Keratinocyte (primary cell): Measurements from ENCODE around the gene FRMD6. TPM values are rescaled to one million over a fixed set of nuclear protein-coding genes. Genes with fewer than 3 reads are reported as not detected.

Source experiments
- DNase-seq: peaks from one replicate; pipeline ENCODE4 v3.0.0-alpha.2; 2011; ENCODE audit warnings: low read depth, missing footprints, low spot score
- FAIRE-seq: peaks from 2 replicates; lab custom pipeline; 2011; peaks lifted over from hg19 to GRCh38; lab: Jason Lieb, UNC
- H2AFZ ChIP-seq: 2 replicates; pipeline ENCODE4 v1.6.0; 2012; ENCODE audit warnings: low read length, control low read depth, inconsistent platforms; ENCODE audit not compliant: control insufficient read depth
- H3K27ac ChIP-seq: 2 replicates; pipeline ENCODE4 v1.5.1; 2011; ENCODE audit warnings: low read length; ENCODE audit not compliant: control insufficient read depth, insufficient read depth
- H3K27me3 ChIP-seq: 3 replicates; pipeline ENCODE4 v1.6.0; 2011; ENCODE audit warnings: low read length; ENCODE audit not compliant: control insufficient read depth, insufficient read depth; ENCODE audit errors: extremely low read depth
- H3K36me3 ChIP-seq, 2 experiments: 2 replicates in 1 of 2; 3 replicates in 1 of 2; pipeline ENCODE4 v1.5.1; 2011; ENCODE audit warnings: low read length in 2 of 2, mild to moderate bottlenecking in 1 of 2; ENCODE audit not compliant: control insufficient read depth in 2 of 2, insufficient read depth in 2 of 2; ENCODE audit errors: extremely low read depth in 1 of 2
- H3K4me1 ChIP-seq: 3 replicates; pipeline ENCODE4 v1.5.1; 2011; ENCODE audit warnings: low read length; ENCODE audit not compliant: control insufficient read depth, insufficient read depth; ENCODE audit errors: extremely low read depth
- H3K4me2 ChIP-seq: 3 replicates; pipeline ENCODE4 v1.6.0; 2011; ENCODE audit warnings: low read depth, low read length; ENCODE audit not compliant: control insufficient read depth, insufficient read depth; ENCODE audit errors: extremely low read depth
- H3K4me3 ChIP-seq, 3 experiments: fragments of 200-600 bp in 1 of 3; sonication (generic) in 1 of 3; 2 replicates in 2 of 3; 3 replicates in 1 of 3; pipeline ENCODE4 v1.5.1; 2011 to 2016; ENCODE audit warnings: low read length in 3 of 3, mild to moderate bottlenecking in 3 of 3, control low read depth in 2 of 3, inconsistent platforms in 1 of 3, low read depth in 1 of 3, mixed read lengths in 1 of 3, mixed run types in 1 of 3, moderate library complexity in 1 of 3; ENCODE audit not compliant: control insufficient read depth in 2 of 3, insufficient read depth in 2 of 3; ENCODE audit errors: extremely low read depth in 1 of 3
- H3K79me2 ChIP-seq: 2 replicates; pipeline ENCODE4 v1.6.0; 2012; ENCODE audit warnings: low read length; ENCODE audit not compliant: control insufficient read depth, insufficient read depth
- H3K9ac ChIP-seq: 3 replicates; pipeline ENCODE4 v1.6.0; 2011; ENCODE audit warnings: low read length; ENCODE audit not compliant: control insufficient read depth, insufficient read depth; ENCODE audit errors: extremely low read depth
- H3K9me1 ChIP-seq: 3 replicates; pipeline ENCODE4 v1.6.0; 2011; ENCODE audit warnings: low read length; ENCODE audit not compliant: control insufficient read depth, insufficient read depth; ENCODE audit errors: extremely low read depth
- H3K9me3 ChIP-seq: 2 replicates; pipeline ENCODE4 v1.5.1; 2012; ENCODE audit warnings: low read depth, low read length; ENCODE audit not compliant: control insufficient read depth
- H4K20me1 ChIP-seq: 3 replicates; pipeline ENCODE4 v1.6.0; 2011; ENCODE audit warnings: low read length; ENCODE audit not compliant: control insufficient read depth, insufficient read depth; ENCODE audit errors: extremely low read depth
- CTCF ChIP-seq, 3 experiments: IDR thresholded peaks in 1 of 3; conservative IDR thresholded peaks in 1 of 3; optimal IDR thresholded peaks in 1 of 3; 2 replicates in 2 of 3; 3 replicates in 1 of 3; pipeline versions ENCODE3 to v1.5.1; 2011; ENCODE audit warnings: low read length in 3 of 3, mild to moderate bottlenecking in 3 of 3, moderate library complexity in 2 of 3, control low read depth in 1 of 3, inconsistent platforms in 1 of 3; ENCODE audit not compliant: insufficient read depth in 2 of 3; ENCODE audit errors: extremely low read depth in 1 of 3
- EZH2 ChIP-seq: IDR thresholded peaks from one replicate; pipeline ENCODE4 v1.6.1; 2012; ENCODE audit warnings: inconsistent platforms, mild to moderate bottlenecking, low read length, moderate library complexity
- dilution Hi-C: fragments of 300-500 bp; cut with MboI; formaldehyde crosslinking; loops from one replicate; pipeline ENCODE4 v1.7.0; 2020; ENCODE audit warnings: low sequenced_read_pairs; ENCODE audit not compliant: extremely low pct_ligation_motif_present
- polyA plus RNA-seq, 5 experiments: library from polyadenylated mRNA; depleted of rRNA in 3 of 5; stranded (reverse) in 3 of 5; stranded (forward) in 1 of 5; unstranded in 1 of 5; fragments of >200 nt; gene quantifications; 1 replicate in 1 of 5; 2 replicates in 3 of 5; 3 replicates in 1 of 5; pipeline versions ENCODE4 v1.2.1 to v1.2.3, GENCODE V29; 2011 to 2012; ENCODE audit warnings: missing spikeins in 2 of 5, low read depth in 1 of 5, low replicate concordance in 1 of 5

FRMD6 gene
- polyA plus RNA-seq, 1 donor (not counting 4 experiments of a cell fraction or from before 2014, with no cell fraction given): 120 TPM

- Histone ChIP-seq H3K27me3 (no peaks in the 10 kb centered on the region), H3K9me1 (peaks cover 3% of the 10 kb centered on the region), H3K4me1 (peaks cover 7% of the 10 kb centered on the region), H3K36me3 (peaks cover 10 to 15% of the 10 kb centered on the region in 2 experiments), H3K9me3 (no peaks in the 10 kb centered on the region), H3K79me2 (peaks cover 94% of the 10 kb centered on the region), H2AFZ (no peak overlapping the region), H3K27ac (no peak overlapping the region), H3K9ac (no peak overlapping the region), H4K20me1 (peaks cover 3% of the 10 kb centered on the region), H3K4me3 (no peak overlapping the region), H3K4me2 (no peak overlapping the region)
- no peak for TF ChIP-seq EZH2
- TF ChIP-seq CTCF (optimal IDR thresholded peaks at IDR 0.05 in 1 of 3, IDR thresholded peaks at IDR 0.05 in 1 of 3, conservative IDR thresholded peaks at IDR 0.05 in 1 of 3; ENCODE audit: extremely low read depth in 1 of 3, insufficient read depth in 2 of 3, low read length in 3 of 3): no peak
- dilution Hi-C loops: no loop called here
- no peak for FAIRE-seq
- DNase-seq: no peak
These were observed 28.3 kb downstream of the FRMD6 start for GRCh38 chr14:51680031-51680430.

- H3K27ac ChIP-seq: no peak overlapping the region
- H4K20me1 ChIP-seq: peaks cover 2% of the 10 kb centered on the region
- H3K4me1 ChIP-seq: peaks cover 1% of the 10 kb centered on the region
- no peak for DNase-seq
- H3K9ac ChIP-seq: no peak overlapping the region
- H3K79me2 ChIP-seq: peaks cover 95% of the 10 kb centered on the region
- FAIRE-seq: no peak
- H3K36me3 ChIP-seq: peaks cover 10 to 11% of the 10 kb centered on the region in 2 experiments
- H3K4me2 ChIP-seq: no peak overlapping the region
- no peak overlapping the region for H2AFZ ChIP-seq
- H3K27me3 ChIP-seq: no peaks in the 10 kb centered on the region
- no peaks in the 10 kb centered on the region for H3K9me3 ChIP-seq
- no peak overlapping the region for H3K4me3 ChIP-seq
- TF ChIP-seq CTCF (optimal IDR thresholded peaks at IDR 0.05 in 1 of 3, IDR thresholded peaks at IDR 0.05 in 1 of 3, conservative IDR thresholded peaks at IDR 0.05 in 1 of 3; ENCODE audit: extremely low read depth in 1 of 3, insufficient read depth in 2 of 3, low read length in 3 of 3) (no peak), EZH2 (no peak)
- no peaks in the 10 kb centered on the region for H3K9me1 ChIP-seq
- dilution Hi-C loops: no loop called here
These were observed 29.7 kb downstream of the FRMD6 start for GRCh38 chr14:51681411-51681810.
